Progenitor cell of endocrine pancreas (in vitro differentiated cells): ENCODE data around the gene NAT8. TPM values are rescaled to one million over a fixed set of nuclear protein-coding genes. Genes with fewer than 3 reads are reported as not detected.
"Not testable (repeated sequence)": the region's sequence is repeated elsewhere in the genome, so short reads cannot be mapped to it uniquely, and the experiment has no call there.

Source experiments
- DNase-seq: peaks from one replicate; pipeline ENCODE4 v3.0.0; 2021; ENCODE audit warnings: low spot score; ENCODE audit not compliant: unreplicated experiment
- H3K27ac Mint-ChIP-seq: 2 replicates; pipeline ENCODE4 v1.8.0; 2021; ENCODE audit warnings: mild to moderate bottlenecking, moderate library complexity, mixed read lengths
- H3K27me3 Mint-ChIP-seq: 2 replicates; pipeline ENCODE4 v1.8.0; 2021; ENCODE audit warnings: mixed read lengths
- H3K36me3 Mint-ChIP-seq: 2 replicates; pipeline ENCODE4 v1.8.0; 2022; ENCODE audit warnings: mixed read lengths; ENCODE audit not compliant: insufficient read depth
- H3K4me1 Mint-ChIP-seq: 2 replicates; pipeline ENCODE4 v1.8.0; 2021; ENCODE audit warnings: low read depth, mixed read lengths
- H3K4me3 Mint-ChIP-seq: 2 replicates; pipeline ENCODE4 v1.8.0; 2021; ENCODE audit warnings: low read depth, mild to moderate bottlenecking, moderate library complexity, mixed read lengths
- H3K9me3 Mint-ChIP-seq: 2 replicates; pipeline ENCODE4 v1.8.0; 2021; ENCODE audit warnings: low read depth, mixed read lengths
- total RNA-seq: library from RNA; stranded (reverse); gene quantifications from 2 replicates; pipeline ENCODE4 v1.2.1, GENCODE V29; 2021
- TF ChIP-seq, protein P1 (sequence below): fragments of 200-600 bp; sonication (generic); IDR thresholded peaks from one replicate; pipeline ENCODE4 v1.5.0; 2021; ENCODE audit warnings: antibody characterized with exemption, mild to moderate bottlenecking; ENCODE audit not compliant: unreplicated experiment

NAT8 gene
- total RNA-seq, 1 donor from 2014 or later: not detected

DNA sequence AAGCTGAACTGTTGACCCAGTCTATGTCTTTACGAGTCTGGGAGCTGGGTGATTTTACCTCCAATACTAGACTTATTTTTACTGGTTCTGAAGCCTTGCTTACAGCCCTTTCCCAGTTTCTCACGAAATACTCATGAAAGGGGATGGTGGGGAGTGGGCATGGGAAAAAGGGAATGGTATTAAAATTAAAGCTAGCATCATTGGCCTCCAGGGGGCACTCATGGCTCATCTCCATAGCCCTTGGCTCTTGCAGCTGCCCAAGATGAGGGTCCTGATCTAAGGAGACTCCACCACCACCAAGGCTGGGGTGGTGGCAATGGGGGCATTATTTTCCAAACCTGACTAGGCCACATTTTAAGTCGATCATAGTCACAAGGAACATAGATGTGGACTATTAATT lies 22.3 kb downstream of the NAT8 start:
- H3K9me3 Mint-ChIP-seq, DNase-seq, H3K4me3 Mint-ChIP-seq, H3K27me3 Mint-ChIP-seq, H3K4me1 Mint-ChIP-seq, H3K27ac Mint-ChIP-seq: not testable (repeated sequence)
- TF ChIP-seq, protein P1, sequence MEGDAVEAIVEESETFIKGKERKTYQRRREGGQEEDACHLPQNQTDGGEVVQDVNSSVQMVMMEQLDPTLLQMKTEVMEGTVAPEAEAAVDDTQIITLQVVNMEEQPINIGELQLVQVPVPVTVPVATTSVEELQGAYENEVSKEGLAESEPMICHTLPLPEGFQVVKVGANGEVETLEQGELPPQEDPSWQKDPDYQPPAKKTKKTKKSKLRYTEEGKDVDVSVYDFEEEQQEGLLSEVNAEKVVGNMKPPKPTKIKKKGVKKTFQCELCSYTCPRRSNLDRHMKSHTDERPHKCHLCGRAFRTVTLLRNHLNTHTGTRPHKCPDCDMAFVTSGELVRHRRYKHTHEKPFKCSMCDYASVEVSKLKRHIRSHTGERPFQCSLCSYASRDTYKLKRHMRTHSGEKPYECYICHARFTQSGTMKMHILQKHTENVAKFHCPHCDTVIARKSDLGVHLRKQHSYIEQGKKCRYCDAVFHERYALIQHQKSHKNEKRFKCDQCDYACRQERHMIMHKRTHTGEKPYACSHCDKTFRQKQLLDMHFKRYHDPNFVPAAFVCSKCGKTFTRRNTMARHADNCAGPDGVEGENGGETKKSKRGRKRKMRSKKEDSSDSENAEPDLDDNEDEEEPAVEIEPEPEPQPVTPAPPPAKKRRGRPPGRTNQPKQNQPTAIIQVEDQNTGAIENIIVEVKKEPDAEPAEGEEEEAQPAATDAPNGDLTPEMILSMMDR: peak; percentile 32
- H3K36me3 Mint-ChIP-seq: peaks cover 11% of the 10 kb centered on the region

DNA sequence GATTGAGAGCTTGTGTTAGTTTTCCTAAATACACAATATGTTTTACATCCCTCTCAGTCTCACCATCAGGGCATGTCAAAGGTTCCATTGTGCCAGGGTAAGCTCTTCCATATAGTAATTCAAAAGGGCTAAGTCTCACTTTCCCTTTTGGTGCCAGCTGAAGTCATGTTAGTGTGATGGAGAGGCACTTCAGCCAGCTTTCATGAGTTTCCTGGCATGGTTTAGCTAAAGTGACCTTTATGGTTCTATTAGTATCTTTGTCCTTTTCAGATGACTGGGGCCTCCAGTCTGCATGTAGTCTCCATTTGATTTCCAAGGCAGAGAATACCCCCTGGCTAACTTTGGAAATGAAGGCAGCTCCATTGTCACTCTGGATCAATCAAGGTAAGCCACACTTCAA lies 27.2 kb downstream of the NAT8 start:
- Mint-ChIP-seq H3K27me3 (no peaks in the 10 kb centered on the region), H3K4me3 (no peak overlapping the region), H3K27ac (no peak overlapping the region), H3K4me1 (peaks cover 6% of the 10 kb centered on the region), H3K36me3 (peaks cover 11% of the 10 kb centered on the region), H3K9me3 (peaks cover 3% of the 10 kb centered on the region)
- TF ChIP-seq, protein P1: no peak
- DNase-seq: no peak

DNA sequence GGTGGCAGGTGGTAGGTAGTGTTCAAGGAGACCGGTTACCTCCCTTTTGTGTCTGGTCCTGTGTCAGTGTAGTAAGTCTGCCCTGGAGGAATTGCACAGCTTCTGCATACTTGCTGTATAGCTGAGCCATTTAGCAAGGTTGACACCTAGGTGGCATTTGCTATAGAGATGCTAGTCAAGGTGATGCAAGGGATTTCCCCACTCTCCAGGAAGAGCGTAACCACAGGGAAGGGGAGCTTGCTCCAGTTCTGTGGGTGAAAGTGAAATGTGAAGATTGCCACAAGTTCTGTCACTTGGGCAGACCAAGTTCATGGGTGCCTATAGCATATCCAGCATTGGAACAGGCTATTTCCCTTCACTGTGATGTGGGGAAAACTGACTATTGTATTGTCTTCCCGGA lies 28.1 kb downstream of the NAT8 start:
- TF ChIP-seq, protein P1: no peak
- no peak for DNase-seq
- H3K4me3 Mint-ChIP-seq: no peak overlapping the region
- no peaks in the 10 kb centered on the region for H3K27me3 Mint-ChIP-seq
- H3K36me3 Mint-ChIP-seq: peaks cover 11% of the 10 kb centered on the region
- H3K9me3 Mint-ChIP-seq: peaks cover 3% of the 10 kb centered on the region
- H3K4me1 Mint-ChIP-seq: peaks cover 5% of the 10 kb centered on the region
- no peak overlapping the region for H3K27ac Mint-ChIP-seq

DNA sequence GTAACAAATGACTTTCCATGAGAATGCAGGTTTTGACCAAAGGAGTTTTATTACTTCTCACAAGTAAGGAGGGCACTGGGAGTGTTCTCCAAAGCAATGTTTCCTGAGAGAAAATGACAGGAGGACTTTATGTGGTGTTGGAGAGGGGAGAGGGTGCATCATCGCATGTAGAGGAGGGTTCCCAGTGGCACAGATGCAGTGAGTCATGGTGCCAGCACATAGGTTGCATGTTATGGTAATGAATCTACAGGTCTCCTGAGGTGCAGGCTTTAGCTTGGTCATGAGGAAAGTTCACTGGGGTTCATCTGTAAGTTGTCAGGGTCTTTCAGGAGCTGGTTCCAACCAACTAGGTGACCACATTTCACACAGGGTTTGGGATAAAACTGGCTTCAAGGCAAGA lies 30.4 kb downstream of the NAT8 start:
- Mint-ChIP-seq H3K9me3 (peaks cover 2% of the 10 kb centered on the region), H3K27me3 (no peaks in the 10 kb centered on the region), H3K4me1 (peaks cover 1% of the 10 kb centered on the region), H3K36me3 (peaks cover 13% of the 10 kb centered on the region), H3K4me3 (no peak overlapping the region), H3K27ac (peak overlapping the region; percentile 8)
- TF ChIP-seq, protein P1: no peak
- DNase-seq: no peak

DNA sequence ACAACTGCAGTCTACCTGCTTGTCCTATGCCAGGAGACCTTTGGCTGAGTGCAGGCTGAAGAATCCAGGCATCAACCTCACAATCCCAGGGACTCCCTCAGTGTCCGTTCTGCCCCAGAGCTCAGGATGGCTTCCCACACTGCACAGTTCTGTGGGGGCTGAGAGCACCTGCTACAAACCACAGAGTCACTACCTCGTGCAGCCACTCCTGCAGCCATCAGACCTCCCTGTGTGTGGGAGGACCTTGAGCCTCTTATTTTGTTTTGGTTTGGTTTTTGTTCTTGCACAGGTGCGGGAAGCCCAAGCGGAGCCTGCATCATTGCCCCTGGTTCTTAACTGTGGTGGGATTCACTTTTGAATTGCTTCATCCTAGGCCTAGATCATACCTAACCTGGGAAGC lies 31.0 kb downstream of the NAT8 start:
- H3K27ac Mint-ChIP-seq: no peak overlapping the region
- TF ChIP-seq, protein P1: no peak
- no peaks in the 10 kb centered on the region for H3K4me1 Mint-ChIP-seq
- H3K27me3 Mint-ChIP-seq: no peaks in the 10 kb centered on the region
- H3K9me3 Mint-ChIP-seq: no peaks in the 10 kb centered on the region
- no peak overlapping the region for H3K4me3 Mint-ChIP-seq
- DNase-seq: no peak
- peaks cover 11% of the 10 kb centered on the region for H3K36me3 Mint-ChIP-seq
